ENCODE results near the gene TMPRSS13.
"Not testable (repeated sequence)": the region's sequence is repeated elsewhere in the genome, so short reads cannot be mapped to it uniquely, and the experiment has no call there.

Gene TMPRSS13

DNA sequence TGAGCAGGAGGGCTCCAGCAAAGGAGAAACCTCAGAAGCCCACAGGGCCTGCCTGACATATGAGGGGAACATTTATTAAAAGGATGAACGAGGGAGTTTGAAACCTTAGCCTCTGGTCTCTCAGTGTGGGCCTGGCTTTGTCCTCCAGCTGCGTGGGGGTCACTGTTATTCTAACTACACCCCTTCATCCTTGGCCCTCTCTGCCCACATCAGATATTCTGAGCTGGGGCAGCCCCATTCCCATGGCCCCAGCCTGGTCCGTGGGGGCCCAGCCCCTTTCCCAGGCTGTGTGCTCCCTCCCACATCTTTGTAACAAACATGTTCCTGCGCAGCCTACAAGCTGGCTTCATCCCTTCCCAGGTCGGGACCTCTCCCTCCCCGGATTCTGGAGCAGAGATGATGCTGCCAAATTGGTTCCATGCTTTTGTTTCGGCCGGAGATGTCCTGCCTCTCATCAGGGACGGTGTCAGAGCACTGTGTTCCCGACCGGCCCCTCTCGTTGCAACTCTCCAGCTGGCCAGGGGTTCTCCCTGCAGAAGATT, 56.7 kb downstream of the TMPRSS13 start:
- DNase-seq (ENCODE audit: low spot score) = no peak

DNA sequence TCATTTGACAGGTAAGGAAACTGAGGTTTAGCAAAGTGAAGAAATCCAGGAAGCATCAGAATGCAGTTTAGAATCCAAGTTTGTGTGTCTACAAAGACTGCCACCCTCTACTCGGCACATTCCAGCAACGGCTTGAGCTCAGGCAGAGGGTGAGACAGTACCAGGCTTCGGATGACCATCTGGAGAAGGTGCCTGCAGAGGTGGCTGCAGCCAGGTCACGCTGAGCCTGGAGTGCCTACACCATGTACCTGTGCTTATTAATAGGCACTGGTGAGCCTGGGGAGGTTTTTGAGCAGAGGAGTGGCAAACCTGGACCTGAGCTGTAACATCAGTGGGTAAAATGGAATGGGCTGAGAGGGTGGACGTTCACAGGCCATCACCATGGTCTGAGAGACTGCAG, 57.4 kb downstream of the TMPRSS13 start:
- no peak for DNase-seq (ENCODE audit: low spot score)

DNA sequence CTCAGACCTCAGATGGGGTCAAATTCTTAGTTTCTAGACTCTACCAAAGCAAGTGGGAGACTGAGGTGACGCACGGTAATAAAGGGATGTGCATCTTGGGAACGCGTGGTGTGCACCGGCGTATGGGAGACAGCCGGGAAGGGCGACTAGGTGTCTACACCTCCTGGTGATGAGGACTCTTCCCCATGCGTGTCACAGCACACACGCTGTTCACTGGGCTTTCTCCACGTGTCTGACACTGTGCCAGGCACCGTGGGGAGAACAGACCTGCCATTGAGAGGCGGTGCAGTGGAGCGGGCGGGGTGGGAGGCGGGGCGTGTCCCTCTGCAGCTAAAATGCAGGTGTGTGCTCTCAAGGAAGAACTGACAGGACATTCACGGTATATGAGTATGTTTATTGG, 58.0 kb downstream of the TMPRSS13 start:
- DNase-seq (ENCODE audit: low spot score) = no peak

DNA sequence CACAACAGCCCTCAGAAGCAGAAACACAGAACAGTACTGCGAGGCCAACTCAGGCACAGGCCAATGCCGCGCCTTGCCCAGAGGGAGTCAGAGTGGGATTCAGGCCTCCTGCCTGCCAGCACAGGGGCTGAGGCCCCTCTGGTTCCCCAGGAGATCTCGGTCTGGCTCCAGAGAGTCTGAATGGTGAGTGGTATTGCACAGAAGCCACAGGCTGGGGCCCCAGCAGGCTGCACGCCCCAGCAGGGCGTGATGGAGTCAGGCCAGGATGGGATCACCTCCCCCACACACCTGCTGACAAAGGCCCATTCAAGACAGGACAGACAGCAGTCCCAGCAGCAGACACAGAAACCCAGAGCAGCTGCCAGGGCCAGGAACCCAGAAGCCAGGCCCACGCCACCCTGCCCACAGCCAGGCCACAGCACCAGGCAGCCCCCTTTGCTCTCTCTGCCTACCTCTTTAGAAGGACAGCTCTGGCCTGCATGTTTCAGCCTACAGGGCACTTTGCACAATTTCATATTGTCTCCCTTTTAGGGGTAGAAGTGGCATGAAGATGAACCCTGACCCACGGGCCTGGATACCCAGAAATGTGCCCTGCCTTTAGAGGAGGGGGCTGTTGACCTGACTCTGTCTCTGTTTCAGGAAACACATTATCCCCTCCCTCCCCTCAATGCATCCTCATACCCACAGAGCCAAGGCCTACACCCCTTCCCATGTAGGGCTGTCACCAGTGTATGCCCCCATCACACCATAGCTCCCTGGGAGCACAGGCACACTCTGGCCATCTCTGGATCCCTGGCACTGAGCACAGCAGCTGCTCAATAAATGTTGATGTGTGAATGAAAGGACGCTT, 58.9 kb downstream of the TMPRSS13 start:
- no peak for DNase-seq (ENCODE audit: low spot score)

DNA sequence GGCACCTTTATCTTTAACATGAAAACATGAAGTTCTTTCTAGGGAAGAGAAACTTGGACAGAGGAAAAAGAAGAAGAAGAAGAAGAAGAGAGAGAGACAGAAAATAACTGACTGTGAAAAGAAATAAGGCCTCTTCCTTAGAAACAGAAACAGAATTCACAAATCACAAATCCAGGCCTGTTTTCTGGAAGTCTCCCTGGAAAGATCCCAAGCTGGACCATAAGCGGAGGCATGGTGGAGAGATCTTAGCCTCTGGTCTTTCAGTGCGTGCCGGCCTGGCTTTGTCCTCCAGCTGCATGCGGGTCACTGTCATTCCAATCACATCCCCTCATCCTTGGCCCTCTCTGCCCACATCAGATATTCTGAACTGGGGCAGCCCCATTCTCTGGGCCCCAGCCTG, 59.6 kb downstream of the TMPRSS13 start:
- no peak for DNase-seq (ENCODE audit: low spot score)

DNA sequence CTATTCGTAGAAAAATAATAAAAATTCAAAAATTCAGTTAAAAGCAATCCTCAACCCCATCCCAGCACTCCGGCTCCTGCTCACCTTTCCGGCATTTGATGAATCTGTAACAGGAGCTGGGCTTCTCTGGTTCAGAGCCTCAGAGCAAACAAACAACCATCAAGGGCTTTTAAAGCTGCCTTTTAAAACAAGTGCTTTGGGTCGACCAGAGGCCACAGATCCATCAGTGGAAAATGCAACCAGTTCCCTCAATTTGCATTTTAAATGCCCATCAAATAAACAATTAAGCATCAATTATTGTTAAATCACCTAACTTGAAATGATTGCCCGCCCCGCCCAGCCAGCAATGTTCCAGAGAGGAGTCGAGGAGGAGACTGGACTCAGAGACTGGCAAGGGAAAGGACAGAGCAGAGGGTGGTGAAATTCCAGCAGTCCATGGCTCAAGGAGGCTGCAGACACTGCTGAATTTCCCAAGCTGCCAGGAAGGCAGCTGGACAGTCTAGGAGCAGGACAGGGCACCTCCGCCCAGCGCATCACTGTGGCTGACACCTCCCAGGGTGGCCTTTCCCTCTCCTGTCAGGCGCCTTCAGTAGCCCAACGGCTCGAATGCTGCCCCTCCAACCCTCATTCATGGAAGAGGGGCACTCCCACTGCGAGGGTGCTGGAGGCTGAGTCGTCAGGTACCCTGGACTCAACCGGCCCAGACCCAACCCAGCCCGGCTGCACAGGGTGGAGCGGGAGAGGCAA, 60.2 kb downstream of the TMPRSS13 start:
- no peak for DNase-seq (ENCODE audit: low spot score)

DNA sequence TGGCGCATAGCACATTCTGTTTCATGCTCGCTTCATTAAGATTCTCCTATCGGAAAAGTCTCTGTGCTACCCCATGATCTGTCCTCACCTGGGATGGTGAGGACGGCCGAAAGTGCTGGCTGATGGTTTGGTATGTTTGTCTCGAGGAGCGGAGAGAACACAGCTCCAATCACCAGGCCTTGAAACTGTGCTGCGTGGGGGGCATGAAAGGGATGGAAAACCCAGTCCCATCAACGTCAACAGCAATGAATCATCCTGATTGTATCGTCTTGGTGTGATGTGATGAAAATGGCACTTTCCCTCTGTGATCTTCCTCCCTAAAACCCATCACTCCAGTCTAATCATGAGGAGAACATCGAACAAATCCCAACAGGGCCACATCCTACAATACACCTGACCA, 61.1 kb downstream of the TMPRSS13 start:
- DNase-seq (ENCODE audit: low spot score) = no peak

DNA sequence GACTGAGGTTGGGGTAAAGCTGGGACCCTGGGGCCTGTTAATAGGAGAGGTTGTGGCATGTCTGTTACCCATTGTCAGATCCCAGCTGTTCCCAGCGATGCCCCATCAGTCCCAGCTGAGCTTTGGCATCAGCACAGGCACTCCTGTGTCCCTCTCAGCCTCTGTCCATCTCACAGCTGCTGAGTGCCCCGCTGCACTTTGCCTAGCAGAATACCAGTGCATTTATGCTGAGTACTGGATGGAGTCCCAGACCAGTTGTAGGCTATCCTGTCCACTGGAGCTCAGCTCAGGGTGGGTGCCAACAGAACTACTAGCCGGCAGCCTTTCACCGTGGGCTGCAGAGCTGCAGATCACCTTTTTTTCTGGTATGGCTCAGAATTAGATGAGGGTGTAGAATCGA, 62.7 kb downstream of the TMPRSS13 start:
- DNase-seq (ENCODE audit: low spot score) = no peak

DNA sequence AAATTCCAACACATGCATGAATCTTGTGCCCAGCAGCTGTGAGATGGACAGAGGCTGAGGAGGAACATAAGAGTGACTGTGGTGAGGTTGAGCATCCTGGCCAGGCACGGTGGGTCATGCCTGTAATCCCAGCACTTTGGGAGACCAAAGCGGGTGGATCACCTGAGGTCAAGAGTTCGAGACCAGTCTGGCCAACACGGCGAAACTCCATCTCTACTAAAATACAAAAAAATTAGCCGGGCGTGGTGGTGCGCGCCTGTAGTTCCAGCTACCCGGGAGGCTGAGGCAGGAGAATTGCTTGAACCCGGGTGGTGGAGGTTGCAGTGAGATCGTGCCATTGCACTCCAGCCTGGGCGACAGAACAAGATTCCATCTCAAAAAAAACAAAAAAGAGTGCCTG, 63.7 kb downstream of the TMPRSS13 start:
- DNase-seq (ENCODE audit: low spot score) = not testable (repeated sequence)

DNA sequence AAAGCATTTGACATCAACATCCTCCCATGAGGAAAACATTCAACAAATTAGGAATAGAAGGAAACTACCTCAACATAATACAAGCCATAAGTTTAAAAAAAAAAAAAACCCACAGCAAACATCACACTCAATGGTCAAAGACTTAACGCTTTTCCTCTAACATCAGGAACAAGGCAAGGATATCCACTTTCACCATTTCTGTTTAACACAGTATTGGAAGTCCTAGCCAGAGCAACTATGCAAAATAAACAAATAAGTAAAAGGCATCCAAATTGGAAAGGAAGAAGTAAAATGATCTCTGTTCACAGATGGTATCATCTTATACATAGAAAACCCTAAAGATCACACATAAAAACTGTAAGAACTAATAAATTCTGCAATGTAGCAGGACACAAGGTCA, 65.8 kb downstream of the TMPRSS13 start:
- DNase-seq (ENCODE audit: low spot score) = no peak

DNA sequence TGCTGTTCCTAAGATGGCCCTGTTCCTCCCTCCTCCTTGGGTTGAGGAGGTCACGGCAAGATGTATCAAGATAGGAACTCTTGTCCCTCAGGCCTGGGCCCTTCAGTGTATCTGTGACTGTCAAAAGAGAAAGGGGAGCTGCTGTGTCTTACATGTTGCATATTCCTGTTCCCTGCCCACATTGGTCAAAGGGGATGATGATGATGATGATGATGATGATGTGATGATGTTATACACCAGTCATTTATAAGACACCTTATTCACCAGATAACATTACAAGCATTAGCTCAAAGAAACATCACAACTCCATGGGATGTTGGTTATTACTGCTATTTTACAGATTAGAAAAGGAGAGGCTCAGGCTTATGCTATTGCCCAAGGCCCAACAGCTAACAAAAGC, 66.4 kb downstream of the TMPRSS13 start:
- DNase-seq (ENCODE audit: low spot score) = no peak

DNA sequence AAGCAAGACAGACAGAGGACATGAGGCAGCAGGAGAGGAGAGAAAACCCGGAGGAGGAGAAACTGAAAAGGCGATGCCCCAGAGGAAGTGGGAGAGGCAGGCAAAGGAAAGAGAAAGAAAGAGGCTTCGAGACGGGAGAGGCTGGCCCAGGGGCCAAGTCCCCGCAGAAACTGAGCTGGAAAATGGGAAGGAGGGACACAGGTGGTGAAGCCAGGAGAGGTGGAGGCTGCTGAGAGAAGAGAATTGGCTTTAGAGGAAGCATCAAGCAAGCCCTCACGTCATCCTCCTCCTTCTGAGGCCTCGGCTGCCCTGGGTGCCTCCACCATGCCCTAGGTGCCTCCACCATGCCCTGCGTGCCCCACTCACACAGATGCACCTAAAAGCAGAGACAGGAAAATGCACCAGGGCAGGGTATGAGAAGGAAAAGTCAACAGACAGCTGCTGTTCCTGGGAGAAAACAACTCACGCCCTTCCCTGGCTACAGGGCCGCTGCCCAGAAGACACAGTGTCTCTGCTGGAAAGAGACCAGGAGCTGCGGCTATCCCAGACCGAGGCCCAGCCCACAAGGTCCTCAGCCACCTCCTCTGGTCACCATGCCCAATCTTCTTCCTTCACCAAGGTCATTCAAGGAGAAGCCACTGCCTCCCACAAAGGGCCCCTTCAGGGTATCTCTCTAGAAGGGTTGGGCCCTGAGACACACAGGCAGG, 67.0 kb downstream of the TMPRSS13 start:
- DNase-seq (ENCODE audit: low spot score) = no peak

DNA sequence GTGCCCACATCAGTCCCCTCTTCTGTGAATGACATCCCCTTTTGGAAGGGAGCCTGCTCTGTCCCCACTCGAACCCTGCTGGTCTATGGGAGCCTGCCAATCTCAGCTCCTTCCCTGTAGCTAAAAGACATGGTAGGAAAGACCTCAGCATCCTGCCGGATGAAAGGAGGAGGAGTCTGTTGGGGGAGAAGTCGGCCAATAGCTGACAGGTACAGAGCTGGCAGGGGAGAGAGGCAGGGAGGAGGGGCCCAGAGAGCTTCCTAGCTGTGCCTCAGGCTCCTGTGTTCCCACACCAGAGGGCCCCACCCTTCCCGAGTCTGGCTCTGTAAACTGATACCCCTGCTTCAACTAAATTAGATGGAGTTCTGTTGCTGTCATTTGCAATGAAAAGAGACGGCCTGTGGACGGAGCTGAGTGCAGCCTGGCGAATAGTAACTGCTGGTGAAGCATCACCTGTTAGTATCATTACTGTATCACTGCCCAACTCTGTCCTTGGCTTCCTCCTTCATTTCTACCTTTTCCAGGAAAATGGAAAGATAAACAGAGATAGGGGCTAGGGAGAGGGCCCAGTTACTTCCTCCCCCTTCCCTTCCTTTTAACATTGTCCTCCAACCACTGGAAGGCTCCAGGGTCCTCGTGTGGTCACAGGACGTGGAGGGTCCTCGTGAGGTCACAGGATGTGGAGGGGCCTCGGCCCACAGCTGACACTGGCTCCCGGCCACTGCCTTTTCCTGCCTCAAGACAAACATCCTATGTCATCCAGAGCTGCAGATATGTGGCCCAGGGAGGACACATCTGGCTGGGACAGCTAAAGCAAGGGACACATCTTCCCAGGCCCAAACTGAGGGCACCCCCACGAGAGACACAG, 67.8 kb downstream of the TMPRSS13 start:
- peak; percentile 88 for DNase-seq (ENCODE audit: low spot score)

DNA sequence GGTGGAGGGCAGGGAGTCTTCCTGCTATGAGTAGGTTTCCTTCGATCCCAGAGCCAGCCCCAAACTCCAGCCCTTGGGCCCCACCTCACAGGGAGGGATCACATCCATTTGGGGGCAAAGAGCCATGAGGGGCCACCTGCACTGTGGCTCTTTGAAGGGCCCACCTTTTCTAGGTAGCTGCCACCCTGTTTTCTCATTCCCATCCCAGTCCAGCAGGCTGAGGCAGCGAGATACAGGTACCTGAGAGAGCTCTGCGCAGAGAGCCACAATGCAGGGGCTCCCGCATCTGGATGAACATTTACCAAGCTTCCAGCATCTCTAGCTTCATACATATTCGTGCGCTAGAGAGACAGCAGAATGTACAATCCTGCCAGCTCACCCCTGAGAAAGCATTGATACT, 69.1 kb downstream of the TMPRSS13 start:
- DNase-seq (ENCODE audit: low spot score) = no peak

DNA sequence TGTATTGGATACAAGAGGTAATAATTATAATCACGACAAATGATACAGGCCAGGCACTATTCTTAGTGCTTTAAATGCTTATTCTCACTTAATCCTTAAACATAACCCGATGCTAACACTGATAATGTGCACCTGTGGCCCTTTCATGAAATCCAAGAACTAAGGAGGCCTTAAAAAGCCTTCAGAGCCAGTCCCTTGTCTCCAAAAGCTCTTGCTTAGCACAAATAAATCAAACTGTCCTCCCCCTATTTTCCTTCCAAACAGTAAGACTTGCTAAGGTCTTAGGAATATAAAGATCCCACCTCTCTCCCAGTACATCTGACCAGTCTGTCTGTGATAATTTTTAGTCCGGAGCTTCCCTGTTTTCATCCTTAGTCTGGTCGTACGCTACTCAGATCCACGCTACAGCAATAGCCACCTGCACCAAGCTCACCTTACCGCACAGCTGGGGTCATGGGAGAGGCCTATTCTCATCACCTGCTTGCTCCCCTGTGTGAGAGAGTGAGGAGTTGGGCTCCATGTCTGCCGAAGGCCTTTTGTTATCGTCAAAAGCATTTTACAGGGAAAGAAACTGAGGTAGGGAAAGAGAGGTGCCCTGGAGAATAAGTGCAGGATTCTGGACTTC, 69.6 kb downstream of the TMPRSS13 start:
- DNase-seq (ENCODE audit: low spot score) = no peak

DNA sequence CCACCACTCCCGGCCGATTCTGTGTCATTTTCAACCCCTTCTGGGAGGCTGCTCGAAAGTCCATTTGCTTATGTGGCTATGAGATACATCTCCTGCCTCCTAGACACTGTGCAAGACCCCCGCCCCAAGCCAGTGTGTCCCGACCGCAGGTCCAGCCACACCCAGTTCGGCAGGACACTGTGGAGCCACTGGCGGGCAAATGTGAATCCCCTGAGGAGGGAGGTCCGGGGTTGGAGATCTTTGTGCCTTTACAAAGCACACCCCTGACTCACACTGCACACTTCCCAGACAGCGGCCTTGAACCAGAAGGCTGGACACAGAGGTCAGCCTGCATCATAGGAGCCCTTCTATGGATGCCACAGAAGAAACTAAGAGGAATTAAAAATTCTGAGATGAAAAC, 70.1 kb downstream of the TMPRSS13 start:
- no peak for DNase-seq (ENCODE audit: low spot score)

DNA sequence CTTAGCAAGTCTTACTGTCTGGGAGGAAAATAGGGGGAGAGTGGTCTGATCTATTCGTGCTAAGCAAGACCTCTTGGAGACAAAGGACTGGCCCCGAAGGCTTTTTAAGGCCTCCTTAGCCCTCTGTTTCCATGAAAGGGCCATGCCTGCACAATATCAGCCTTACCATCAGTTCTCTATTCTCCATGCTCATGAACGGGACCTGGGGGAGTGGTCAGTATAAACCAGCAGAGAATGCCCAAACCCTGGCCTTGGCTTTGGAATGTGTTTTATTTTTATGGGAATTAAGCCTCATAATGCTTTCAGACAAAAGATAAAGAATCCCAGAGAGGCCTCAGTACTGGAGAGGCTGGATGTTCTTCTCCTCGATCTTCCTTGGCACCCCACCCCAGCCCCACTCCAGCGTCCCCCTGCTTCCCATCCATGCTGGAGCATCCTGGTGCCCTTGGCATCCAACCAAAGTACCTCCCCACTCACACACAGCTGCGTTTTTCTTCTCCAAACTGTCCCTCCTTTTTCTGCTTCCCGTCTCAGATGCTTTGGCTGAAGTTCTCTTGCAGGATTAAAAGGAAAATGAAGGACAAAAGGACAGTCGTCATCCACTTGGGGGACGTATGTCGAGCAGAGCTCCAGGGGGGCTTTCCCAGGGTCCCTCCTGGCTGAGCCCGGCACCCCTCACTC, 71.3 kb downstream of the TMPRSS13 start:
- no peak for DNase-seq (ENCODE audit: low spot score)

DNA sequence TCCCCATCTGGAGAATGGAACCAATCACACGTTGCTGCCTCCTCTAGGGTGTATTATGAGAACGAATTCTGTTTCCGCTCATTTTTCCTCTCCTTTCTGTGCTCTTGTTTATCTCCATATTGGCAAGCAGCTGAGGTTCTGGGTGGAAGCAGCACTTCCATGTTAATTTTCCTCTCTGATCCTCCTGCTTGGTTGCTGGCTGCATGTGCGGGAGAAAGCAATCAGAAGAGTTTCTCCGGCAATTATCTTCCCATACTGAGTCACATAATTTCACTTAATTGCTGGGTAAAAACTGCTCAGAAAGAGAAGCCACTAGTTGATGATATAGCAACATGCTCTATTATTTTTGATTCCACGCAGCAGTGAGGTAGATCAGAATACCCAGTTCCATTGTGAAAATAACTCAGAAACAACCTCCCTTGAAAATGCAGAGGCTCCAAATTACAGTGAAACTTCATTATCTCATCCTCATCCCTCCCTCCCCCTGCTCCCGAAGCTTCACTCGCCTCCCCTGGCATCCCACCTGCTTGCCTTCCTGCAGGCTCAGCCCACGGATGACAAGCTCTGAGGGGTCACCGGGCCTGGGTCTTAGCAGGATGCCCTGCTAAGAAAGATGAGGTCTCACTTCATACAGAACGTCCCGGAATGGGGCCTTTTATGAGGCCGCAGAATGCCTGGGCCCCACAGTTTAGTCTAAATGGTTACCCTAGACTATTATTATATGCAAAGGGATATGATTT, 73.1 kb downstream of the TMPRSS13 start:
- DNase-seq (ENCODE audit: low spot score) = peak; percentile 16

DNA sequence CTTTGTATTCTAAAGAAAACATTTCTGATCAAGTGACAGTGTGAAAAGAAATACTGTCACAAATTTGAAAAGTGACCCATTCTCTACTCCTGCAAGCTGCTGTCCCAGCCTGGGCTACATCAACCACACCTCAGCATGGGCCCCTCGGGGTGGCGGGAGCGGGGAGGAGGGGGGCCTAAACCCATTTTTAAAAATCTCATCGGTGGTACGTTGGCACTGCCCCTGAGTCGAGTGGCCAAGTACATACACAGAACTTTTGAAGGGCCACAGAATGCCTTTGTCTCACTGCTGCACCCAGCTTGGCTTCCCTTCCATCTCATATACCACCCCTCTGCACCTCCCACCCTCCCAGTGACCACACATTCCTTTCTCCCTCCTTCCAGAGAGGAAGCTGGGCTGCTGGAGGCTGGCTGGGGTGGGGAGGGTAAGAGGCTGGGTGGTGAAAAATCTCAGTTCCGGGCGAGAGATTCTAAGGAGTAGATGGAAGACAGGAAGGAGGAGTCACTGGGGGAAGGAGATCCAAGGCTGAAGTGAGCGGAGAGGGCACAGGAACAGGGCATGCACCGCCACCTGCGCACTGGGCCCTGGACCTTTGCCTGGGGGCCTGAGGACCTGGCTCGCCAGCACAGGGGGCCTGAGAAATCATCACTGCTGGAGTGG, 73.9 kb downstream of the TMPRSS13 start:
- peak; percentile 39 for DNase-seq (ENCODE audit: low spot score)

Measured in ecto neural progenitor cell (in vitro differentiated cells).